HepG2 (cell line): ENCODE measurements around the gene MST1. TPM values are rescaled to one million over a fixed set of nuclear protein-coding genes. Genes with fewer than 3 reads are reported as not detected.
A peak's percentile ranks its signal among the peaks of the same experiment; 100 is the strongest.

ENCODE experiments used
- CBX1 ChIP-seq: IDR thresholded peaks from one replicate; pipeline ENCODE4 v1.6.1; 2016; ENCODE audit warnings: antibody characterized with exemption, low read depth
- HES4 ChIP-seq: sonication (generic); formaldehyde crosslinking; IDR thresholded peaks from 2 replicates; pipeline ENCODE4 v1.9.0; 2021; ENCODE audit warnings: mild to moderate bottlenecking, missing genetic modification reagents, borderline replicate concordance
- HOXA3 ChIP-seq: sonication (generic); formaldehyde crosslinking; IDR thresholded peaks from 2 replicates; pipeline ENCODE4 v1.5.0; 2020; ENCODE audit warnings: missing genetic modification reagents
- KAT8 ChIP-seq: IDR thresholded peaks from 2 replicates; pipeline ENCODE4 v1.6.1; 2016; ENCODE audit warnings: missing genetic modification reagents, missing compliant biosample characterization
- MAFF ChIP-seq: IDR thresholded peaks from 2 replicates; pipeline ENCODE4 v1.6.1; 2011; ENCODE audit warnings: low read depth, low read length, improper control_type of control experiment
- MXD4 ChIP-seq: IDR thresholded peaks from 2 replicates; pipeline ENCODE4 v1.6.1; 2016; ENCODE audit warnings: mild to moderate bottlenecking, missing biosample characterization, missing genetic modification reagents
- RARA ChIP-seq: IDR thresholded peaks from 2 replicates; pipeline ENCODE4 v1.6.1; 2016; ENCODE audit warnings: missing genetic modification reagents, missing compliant biosample characterization
- SNAPC5 ChIP-seq: sonication (generic); formaldehyde crosslinking; IDR thresholded peaks from 2 replicates; pipeline ENCODE4 v1.8.1; 2023; ENCODE audit warnings: mild to moderate bottlenecking, missing genetic modification reagents, borderline replicate concordance
- SOX13 ChIP-seq, 3 experiments: fragments of 450-650 bp in 1 of 3; sonication (generic) in 1 of 3; formaldehyde crosslinking in 1 of 3; IDR thresholded peaks in 2 of 3; conservative IDR thresholded peaks in 1 of 3; 2 replicates each; pipeline versions ENCODE4 v1.5.0 to v1.6.1; 2016 to 2020; ENCODE audit warnings: antibody characterized with exemption in 1 of 3, mild to moderate bottlenecking in 1 of 3, missing compliant biosample characterization in 1 of 3, missing genetic modification reagents in 1 of 3, moderate library complexity in 1 of 3
- SYNCRIP ChIP-seq: fragments of 200-400 bp; formaldehyde crosslinking; IDR thresholded peaks from 2 replicates; pipeline ENCODE4 v1.6.1; 2018; ENCODE audit warnings: mild to moderate bottlenecking, low read depth, low read length; ENCODE audit not compliant: insufficient read depth
- ZBTB46 ChIP-seq: sonication (generic); formaldehyde crosslinking; IDR thresholded peaks from 2 replicates; pipeline ENCODE4 v1.4.0; 2020; ENCODE audit warnings: mild to moderate bottlenecking, missing genetic modification reagents, borderline replicate concordance
- ZHX1 ChIP-seq: sonication (generic); formaldehyde crosslinking; IDR thresholded peaks from 2 replicates; pipeline ENCODE4 v1.8.1; 2022; ENCODE audit warnings: low read depth, mild to moderate bottlenecking, missing genetic modification reagents
- ZMYM2 ChIP-seq: sonication (generic); formaldehyde crosslinking; IDR thresholded peaks from 2 replicates; pipeline ENCODE4 v1.8.0; 2022; ENCODE audit warnings: mild to moderate bottlenecking, missing genetic modification reagents
- ZNF235 ChIP-seq: sonication (generic); formaldehyde crosslinking; IDR thresholded peaks from 2 replicates; pipeline ENCODE4 v1.8.1; 2023; ENCODE audit warnings: mild to moderate bottlenecking, missing genetic modification reagents, borderline replicate concordance
- ZNF530 ChIP-seq: sonication (generic); formaldehyde crosslinking; IDR thresholded peaks from 2 replicates; pipeline ENCODE4 v1.5.0; 2020; ENCODE audit warnings: low read depth, mild to moderate bottlenecking, missing genetic modification reagents
- ZNF543 ChIP-seq: sonication (generic); formaldehyde crosslinking; IDR thresholded peaks from 2 replicates; pipeline ENCODE4 v1.4.0; 2020; ENCODE audit warnings: mild to moderate bottlenecking, missing genetic modification reagents
- ZNF564 ChIP-seq: sonication (generic); formaldehyde crosslinking; IDR thresholded peaks from 2 replicates; pipeline ENCODE4 v1.8.1; 2023; ENCODE audit warnings: mild to moderate bottlenecking, missing genetic modification reagents
- ZSCAN21 ChIP-seq: sonication (generic); formaldehyde crosslinking; IDR thresholded peaks from 2 replicates; pipeline ENCODE4 v1.8.0; 2022; ENCODE audit warnings: mild to moderate bottlenecking, missing genetic modification reagents, moderate library complexity, borderline replicate concordance
- polyA plus RNA-seq, 8 experiments: library from polyadenylated mRNA; depleted of rRNA in 3 of 8; stranded (reverse) in 7 of 8; unstranded in 1 of 8; fragments of >200 nt; fragmentation: Illumina TruSeq in 4 of 8; extraction: Trizol in 4 of 8; gene quantifications; 2 replicates each; pipeline versions ENCODE4 v1.2.1 to v1.2.3, GENCODE V29; 2011 to 2016; ENCODE audit warnings: low read depth in 4 of 8, missing spikeins in 1 of 8, mixed read lengths in 1 of 8; ENCODE audit not compliant: insufficient read depth in 1 of 8
- total RNA-seq, 5 experiments: library from RNA; depleted of rRNA; stranded (reverse); fragments of >200 nt; fragmentation: Illumina TruSeq; extraction: Trizol; gene quantifications; 2 replicates each; pipeline ENCODE4 v1.2.3, GENCODE V29; 2016; ENCODE audit warnings: low read depth in 1 of 5

MST1 gene
- total and polyA plus RNA-seq, 2 of the 13 experiments (the other 11 are each of a cell fraction or from before 2014, with no cell fraction given) = 189 to 452 TPM

- TF ChIP-seq MXD4 (CRISPR knock-in tag) (peak; percentile 34; the same call in 1 of the 2 replicates), RARA (0 out of 2 replicates have a peak, but pooled peaks have one; percentile 8), SYNCRIP (no peak), SOX13 (IDR thresholded peaks at IDR 0.05) (no peak), SOX13 (CRISPR knock-in tag; conservative IDR thresholded peaks at IDR 0.05 in 1 of 2, IDR thresholded peaks at IDR 0.05 in 1 of 2) (no peak), ZNF530 (CRISPR knock-in tag) (no peak), ZSCAN21 (peak; percentile 38; the same call in 1 of the 2 replicates), ZMYM2 (CRISPR knock-in tag) (no peak), HES4 (CRISPR knock-in tag) (no peak), CBX1 (no peak), ZNF235 (no peak; the same call in 1 of the 2 replicates), MAFF (no peak), HOXA3 (CRISPR knock-in tag) (peak; percentile 91), ZNF564 (CRISPR knock-in tag) (peak; percentile 80; the same call in 1 of the 2 replicates), ZHX1 (peak; percentile 49; the same call in 1 of the 2 replicates), ZNF543 (CRISPR knock-in tag) (peak; percentile 78), ZBTB46 (CRISPR knock-in tag) (no peak), KAT8 (CRISPR knock-in tag) (peak; percentile 88), SNAPC5 (CRISPR knock-in tag) (no peak)
These were observed 34.6 kb upstream of the MST1 start, which contains the start of gene GMPPB (continued) for GRCh38 chr3:49723628-49724551.
